Measurements from ENCODE around the gene IGF1R. TPM values are rescaled to one million over a fixed set of nuclear protein-coding genes. Genes with fewer than 3 reads are reported as not detected.

The IGF1R gene
- polyA plus RNA-seq, 1 experiment: 21.6 TPM

DNA sequence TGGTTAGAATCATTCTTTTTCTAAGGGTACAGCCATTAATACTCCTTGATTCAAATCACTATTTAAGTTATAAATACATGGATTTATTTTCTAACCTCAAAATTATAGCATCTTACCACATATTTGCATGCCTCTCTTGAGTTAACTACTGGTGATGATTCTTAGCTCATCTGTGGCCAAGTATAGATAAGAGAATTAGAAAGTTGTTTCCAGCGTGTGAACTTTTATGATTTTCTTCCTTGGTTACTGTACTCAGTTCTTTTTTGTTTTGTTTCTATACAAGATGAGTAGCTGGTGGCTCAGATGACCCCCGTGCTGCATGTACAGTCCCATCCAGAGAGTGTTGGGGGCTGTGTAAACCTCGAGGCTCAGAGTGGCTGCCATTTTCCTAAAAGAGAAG lies 124.6 kb downstream of the IGF1R start:
- ChIA-PET POLR2A (no interaction called here), CTCF (interaction anchor here (0.8 kb wide), 2 partner anchors 254 to 303 kb away, joined by 3 read pairs; no protein-coding TSS in a partner anchor)
- Histone ChIP-seq H3K4me3 (ENCODE audit: low read depth, low read length) (no peak overlapping the region), H3K27ac (ENCODE audit: low read depth, low read length) (no peak overlapping the region), H3K27me3 (ENCODE audit: control insufficient read depth, insufficient read depth, low read length) (no peaks in the 10 kb centered on the region), H3K9me3 (ENCODE audit: control insufficient read depth, insufficient read depth, low read length) (no peaks in the 10 kb centered on the region)
- no peak for DNase-seq (ENCODE audit: low read depth, low spot score)
- TF ChIP-seq CTCF (IDR thresholded peaks at IDR 0.05; ENCODE audit: low read depth, low read length): no peak

GRCh38 chr15:98773616-98774015 lies 125.3 kb downstream of the IGF1R start:
- Histone ChIP-seq H3K4me3 (ENCODE audit: low read depth, low read length) (no peak overlapping the region), H3K27ac (ENCODE audit: low read depth, low read length) (no peak overlapping the region), H3K9me3 (ENCODE audit: control insufficient read depth, insufficient read depth, low read length) (no peaks in the 10 kb centered on the region), H3K27me3 (ENCODE audit: control insufficient read depth, insufficient read depth, low read length) (no peaks in the 10 kb centered on the region)
- ChIA-PET CTCF (interaction anchor here (0.8 kb wide), 1 partner anchor 255 kb away, joined by 3 read pairs; no protein-coding TSS in a partner anchor), POLR2A (no interaction called here)
- DNase-seq (ENCODE audit: low read depth, low spot score): no peak
- no peak for TF ChIP-seq CTCF (IDR thresholded peaks at IDR 0.05; ENCODE audit: low read depth, low read length)

DNA sequence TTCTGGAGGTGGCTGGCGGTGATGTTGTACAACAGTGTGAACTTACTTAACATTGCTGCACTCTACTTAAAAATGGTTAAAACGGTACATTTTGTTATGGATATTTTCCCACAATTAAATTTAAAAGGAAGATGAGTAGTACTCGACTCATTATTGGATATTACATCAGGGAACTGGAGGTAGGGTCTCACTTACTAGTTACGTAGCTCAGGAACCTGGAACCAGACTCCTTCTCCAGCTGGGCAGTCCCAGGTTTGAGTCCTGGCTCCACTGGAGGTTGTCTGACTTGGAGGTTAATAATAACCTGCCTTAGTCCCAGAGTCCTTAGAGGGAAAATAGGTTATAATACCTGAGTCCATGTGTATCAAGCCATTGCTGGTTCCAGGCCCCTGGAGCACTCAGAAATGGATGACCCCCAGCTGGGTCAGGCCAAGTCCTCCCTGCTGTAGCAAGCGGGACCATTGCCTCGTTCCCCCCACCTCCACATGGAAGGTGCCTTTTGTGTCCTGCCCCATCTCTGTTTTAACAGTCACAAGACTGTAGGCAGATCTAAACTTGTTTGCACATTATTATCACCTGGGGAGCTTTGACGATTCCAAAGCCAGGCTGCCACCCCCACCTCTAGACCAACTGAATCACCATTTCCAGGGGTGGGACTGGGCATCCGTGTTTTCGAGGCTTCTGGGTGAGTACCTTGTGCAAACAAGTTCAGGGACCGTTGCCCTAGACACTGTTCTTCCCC lies 126.6 kb downstream of the IGF1R start:
- no peaks in the 10 kb centered on the region for H3K9me3 ChIP-seq (ENCODE audit: control insufficient read depth, insufficient read depth, low read length)
- TF ChIP-seq CTCF (IDR thresholded peaks at IDR 0.05; ENCODE audit: low read depth, low read length): no peak
- no peak overlapping the region for H3K27ac ChIP-seq (ENCODE audit: low read depth, low read length)
- no peak overlapping the region for H3K4me3 ChIP-seq (ENCODE audit: low read depth, low read length)
- CTCF ChIA-PET: interaction anchor here (0.5 to 0.6 kb wide), 2 partner anchors 95 to 131 kb away, joined by 3 read pairs; no protein-coding TSS in a partner anchor
- no peak for DNase-seq (ENCODE audit: low read depth, low spot score)
- no peaks in the 10 kb centered on the region for H3K27me3 ChIP-seq (ENCODE audit: control insufficient read depth, insufficient read depth, low read length)
- POLR2A ChIA-PET: no interaction called here

DNA sequence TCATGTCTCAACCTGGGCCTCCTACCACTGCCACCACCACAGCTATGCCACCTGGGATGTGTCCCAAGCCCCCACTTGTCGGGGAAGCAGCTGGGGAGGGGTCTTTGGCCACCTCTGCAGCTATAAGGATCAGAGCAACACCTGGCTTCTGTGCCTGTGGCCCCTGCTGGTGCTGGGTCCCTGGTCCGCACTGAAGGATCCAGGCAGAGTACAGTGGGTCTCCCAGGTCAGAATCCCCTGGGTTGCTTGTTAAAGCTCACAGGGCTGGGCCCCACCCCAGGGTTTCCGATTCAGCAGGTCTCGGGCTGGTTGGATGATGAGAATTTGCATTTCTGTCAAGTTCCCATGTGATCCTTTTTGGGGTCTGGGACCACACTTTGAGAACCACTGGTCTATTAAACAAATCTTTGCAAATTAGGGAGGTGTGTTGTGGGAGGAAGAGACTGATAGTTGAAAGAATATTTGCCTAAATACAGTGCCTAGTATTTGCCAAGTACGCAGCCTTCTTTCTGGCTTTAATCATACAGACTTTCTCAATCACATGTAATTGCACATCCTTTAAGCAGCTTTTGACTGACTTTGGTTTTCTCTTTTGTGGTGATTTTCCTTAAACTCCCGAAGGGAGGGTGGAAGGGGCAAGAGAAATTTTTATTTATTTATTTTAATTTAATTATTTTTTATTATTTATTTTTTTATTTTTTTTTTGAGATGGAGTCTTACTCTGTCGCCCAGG lies 127.3 kb downstream of the IGF1R start:
- POLR2A ChIA-PET: no interaction called here
- no peak overlapping the region for H3K27ac ChIP-seq (ENCODE audit: low read depth, low read length)
- no peak overlapping the region for H3K4me3 ChIP-seq (ENCODE audit: low read depth, low read length)
- no peak for TF ChIP-seq CTCF (IDR thresholded peaks at IDR 0.05; ENCODE audit: low read depth, low read length)
- no peaks in the 10 kb centered on the region for H3K9me3 ChIP-seq (ENCODE audit: control insufficient read depth, insufficient read depth, low read length)
- no peaks in the 10 kb centered on the region for H3K27me3 ChIP-seq (ENCODE audit: control insufficient read depth, insufficient read depth, low read length)
- CTCF ChIA-PET: no interaction called here
- DNase-seq (ENCODE audit: low read depth, low spot score): no peak

Measured in AG04450 (cell line).